HL-60 (cell line): ENCODE measurements around the gene C2CD4D.
"Not testable (repeated sequence)": the region's sequence is repeated elsewhere in the genome, so short reads cannot be mapped to it uniquely, and the experiment has no call there.

Experiments
- DNase-seq, 2 experiments: peaks; one replicate each; pipeline ENCODE4 v3.0.0-alpha.2; 2010 to 2020; ENCODE audit warnings: low read depth in 1 of 2, low spot score in 1 of 2
- H3K27ac ChIP-seq: fragments of 250-450 bp; sonication (Bioruptor Pico); replicated peaks from 2 replicates; pipeline ENCODE4 v1.5.1; 2020; ENCODE audit warnings: mild to moderate bottlenecking, moderate library complexity
- H3K27me3 ChIP-seq: fragments of 250-450 bp; sonication (Bioruptor Pico); 2 replicates; pipeline ENCODE4 v1.5.1; 2021; ENCODE audit warnings: mild to moderate bottlenecking, moderate library complexity; ENCODE audit not compliant: insufficient read depth, poor library complexity, severe bottlenecking
- H3K4me3 ChIP-seq: replicated peaks from 2 replicates; pipeline ENCODE4 v1.5.1; 2011; ENCODE audit warnings: mild to moderate bottlenecking, control low read depth, low read length; ENCODE audit not compliant: insufficient read depth
- GABPA ChIP-seq: IDR thresholded peaks from 2 replicates; pipeline ENCODE4 v1.6.1; 2012; ENCODE audit warnings: low read depth
- POLR2AphosphoS5 ChIP-seq: IDR thresholded peaks from 2 replicates; pipeline ENCODE4 v1.6.1; 2012; ENCODE audit warnings: low read depth
- SPI1 ChIP-seq: IDR thresholded peaks from 2 replicates; pipeline ENCODE4 v1.6.1; 2012; ENCODE audit warnings: low read depth, mild to moderate bottlenecking, borderline replicate concordance
- TF ChIP-seq, protein P1 (sequence below): IDR thresholded peaks from 2 replicates; pipeline ENCODE4 v1.6.1; 2012; ENCODE audit warnings: low read depth; ENCODE audit not compliant: insufficient replicate concordance
- TF ChIP-seq, protein P2 (sequence below): IDR thresholded peaks from one replicate; pipeline ENCODE4 v1.5.1; 2011; ENCODE audit warnings: low read length, control low read depth, inconsistent platforms; ENCODE audit not compliant: insufficient read depth

Gene C2CD4D

DNA sequence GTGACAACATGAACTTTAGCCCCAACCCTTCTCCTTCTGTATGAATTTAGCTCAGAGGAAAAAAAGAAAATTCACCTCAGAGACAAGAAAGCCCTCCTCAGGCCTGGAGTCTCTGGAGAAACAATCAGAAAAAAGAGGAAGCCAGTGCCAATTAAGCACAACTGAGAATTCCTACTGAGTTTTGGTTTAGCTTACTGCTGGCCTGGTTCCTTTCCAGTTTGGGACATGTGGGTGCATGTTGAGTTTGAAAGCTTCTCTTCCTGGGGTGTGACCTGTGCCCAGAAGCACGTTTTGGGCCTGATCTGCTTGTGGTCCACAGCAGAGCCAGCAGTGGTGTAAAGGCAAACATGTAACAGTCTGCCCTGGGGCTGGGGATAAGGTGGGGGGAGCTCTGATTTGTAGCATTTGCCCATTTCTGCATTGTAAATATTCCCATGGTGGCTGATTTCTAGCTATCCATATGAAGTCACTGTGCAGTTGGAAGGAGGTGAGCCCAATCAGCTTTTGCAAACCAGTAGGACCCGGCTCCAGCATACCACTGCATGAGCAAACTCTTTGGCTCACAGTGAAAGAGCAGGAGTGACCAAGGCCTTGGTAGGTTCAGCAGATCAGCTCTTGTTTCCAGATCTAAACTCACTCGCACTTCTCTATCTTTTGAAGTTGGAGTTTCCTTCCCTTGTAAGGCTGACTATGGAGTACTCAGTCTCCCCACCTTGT, 18.6 kb upstream of the C2CD4D start:
- no peak overlapping the region for H3K27ac ChIP-seq
- no peaks in the 10 kb centered on the region for H3K27me3 ChIP-seq
- TF ChIP-seq GABPA (no peak), POLR2AphosphoS5 (no peak), SPI1 (peak; percentile 71)
- TF ChIP-seq, protein P1, sequence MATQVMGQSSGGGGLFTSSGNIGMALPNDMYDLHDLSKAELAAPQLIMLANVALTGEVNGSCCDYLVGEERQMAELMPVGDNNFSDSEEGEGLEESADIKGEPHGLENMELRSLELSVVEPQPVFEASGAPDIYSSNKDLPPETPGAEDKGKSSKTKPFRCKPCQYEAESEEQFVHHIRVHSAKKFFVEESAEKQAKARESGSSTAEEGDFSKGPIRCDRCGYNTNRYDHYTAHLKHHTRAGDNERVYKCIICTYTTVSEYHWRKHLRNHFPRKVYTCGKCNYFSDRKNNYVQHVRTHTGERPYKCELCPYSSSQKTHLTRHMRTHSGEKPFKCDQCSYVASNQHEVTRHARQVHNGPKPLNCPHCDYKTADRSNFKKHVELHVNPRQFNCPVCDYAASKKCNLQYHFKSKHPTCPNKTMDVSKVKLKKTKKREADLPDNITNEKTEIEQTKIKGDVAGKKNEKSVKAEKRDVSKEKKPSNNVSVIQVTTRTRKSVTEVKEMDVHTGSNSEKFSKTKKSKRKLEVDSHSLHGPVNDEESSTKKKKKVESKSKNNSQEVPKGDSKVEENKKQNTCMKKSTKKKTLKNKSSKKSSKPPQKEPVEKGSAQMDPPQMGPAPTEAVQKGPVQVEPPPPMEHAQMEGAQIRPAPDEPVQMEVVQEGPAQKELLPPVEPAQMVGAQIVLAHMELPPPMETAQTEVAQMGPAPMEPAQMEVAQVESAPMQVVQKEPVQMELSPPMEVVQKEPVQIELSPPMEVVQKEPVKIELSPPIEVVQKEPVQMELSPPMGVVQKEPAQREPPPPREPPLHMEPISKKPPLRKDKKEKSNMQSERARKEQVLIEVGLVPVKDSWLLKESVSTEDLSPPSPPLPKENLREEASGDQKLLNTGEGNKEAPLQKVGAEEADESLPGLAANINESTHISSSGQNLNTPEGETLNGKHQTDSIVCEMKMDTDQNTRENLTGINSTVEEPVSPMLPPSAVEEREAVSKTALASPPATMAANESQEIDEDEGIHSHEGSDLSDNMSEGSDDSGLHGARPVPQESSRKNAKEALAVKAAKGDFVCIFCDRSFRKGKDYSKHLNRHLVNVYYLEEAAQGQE: no peak
- TF ChIP-seq, protein P2, sequence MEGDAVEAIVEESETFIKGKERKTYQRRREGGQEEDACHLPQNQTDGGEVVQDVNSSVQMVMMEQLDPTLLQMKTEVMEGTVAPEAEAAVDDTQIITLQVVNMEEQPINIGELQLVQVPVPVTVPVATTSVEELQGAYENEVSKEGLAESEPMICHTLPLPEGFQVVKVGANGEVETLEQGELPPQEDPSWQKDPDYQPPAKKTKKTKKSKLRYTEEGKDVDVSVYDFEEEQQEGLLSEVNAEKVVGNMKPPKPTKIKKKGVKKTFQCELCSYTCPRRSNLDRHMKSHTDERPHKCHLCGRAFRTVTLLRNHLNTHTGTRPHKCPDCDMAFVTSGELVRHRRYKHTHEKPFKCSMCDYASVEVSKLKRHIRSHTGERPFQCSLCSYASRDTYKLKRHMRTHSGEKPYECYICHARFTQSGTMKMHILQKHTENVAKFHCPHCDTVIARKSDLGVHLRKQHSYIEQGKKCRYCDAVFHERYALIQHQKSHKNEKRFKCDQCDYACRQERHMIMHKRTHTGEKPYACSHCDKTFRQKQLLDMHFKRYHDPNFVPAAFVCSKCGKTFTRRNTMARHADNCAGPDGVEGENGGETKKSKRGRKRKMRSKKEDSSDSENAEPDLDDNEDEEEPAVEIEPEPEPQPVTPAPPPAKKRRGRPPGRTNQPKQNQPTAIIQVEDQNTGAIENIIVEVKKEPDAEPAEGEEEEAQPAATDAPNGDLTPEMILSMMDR: no peak
- no peak for DNase-seq
- no peak overlapping the region for H3K4me3 ChIP-seq

DNA sequence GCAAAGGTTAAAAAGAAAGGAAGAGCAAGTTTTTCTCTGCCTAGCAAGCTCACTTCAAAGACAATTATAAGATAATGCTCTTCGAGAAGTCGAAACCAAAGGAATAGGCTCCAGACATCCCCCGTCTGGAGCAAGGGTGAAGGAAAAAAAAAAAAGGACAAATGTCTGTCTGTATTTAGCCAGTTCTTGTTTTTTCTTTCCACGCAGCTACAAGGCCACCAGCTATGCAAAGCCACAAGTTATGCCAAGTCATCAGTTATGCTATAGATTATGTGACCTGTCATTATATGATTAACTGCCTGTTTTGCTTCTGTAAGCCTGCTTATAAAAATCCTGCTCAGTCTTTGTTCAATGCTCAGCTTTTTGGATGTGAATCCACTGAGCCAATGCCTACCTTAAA, 16.3 kb upstream of the C2CD4D start:
- Histone ChIP-seq H3K27ac (no peak overlapping the region), H3K27me3 (no peaks in the 10 kb centered on the region), H3K4me3 (no peak overlapping the region)
- DNase-seq: no peak
- TF ChIP-seq, protein P2: no peak
- TF ChIP-seq GABPA (no peak), SPI1 (no peak), POLR2AphosphoS5 (no peak)
- TF ChIP-seq, protein P1: no peak

DNA sequence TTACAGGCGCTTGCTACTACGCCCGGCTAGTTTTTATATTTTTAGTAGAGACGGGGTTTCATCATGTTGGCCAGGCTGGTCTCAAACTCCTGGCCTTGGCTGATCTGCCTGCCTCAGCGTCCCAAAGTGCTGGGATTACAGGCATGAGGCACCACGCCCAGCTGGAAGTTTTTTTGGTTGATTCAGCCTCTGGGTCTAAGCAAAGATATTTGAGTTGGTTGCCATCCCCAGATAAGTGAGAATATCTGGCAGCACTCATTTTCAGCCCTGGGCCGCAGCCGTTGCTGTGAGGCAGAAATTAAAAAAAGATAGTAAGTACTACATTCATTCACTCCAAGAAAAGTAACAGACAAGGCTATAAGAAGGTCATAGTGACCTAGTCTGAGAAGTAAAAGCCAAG, 15.9 kb upstream of the C2CD4D start:
- not testable (repeated sequence) for DNase-seq, H3K27me3 ChIP-seq

DNA sequence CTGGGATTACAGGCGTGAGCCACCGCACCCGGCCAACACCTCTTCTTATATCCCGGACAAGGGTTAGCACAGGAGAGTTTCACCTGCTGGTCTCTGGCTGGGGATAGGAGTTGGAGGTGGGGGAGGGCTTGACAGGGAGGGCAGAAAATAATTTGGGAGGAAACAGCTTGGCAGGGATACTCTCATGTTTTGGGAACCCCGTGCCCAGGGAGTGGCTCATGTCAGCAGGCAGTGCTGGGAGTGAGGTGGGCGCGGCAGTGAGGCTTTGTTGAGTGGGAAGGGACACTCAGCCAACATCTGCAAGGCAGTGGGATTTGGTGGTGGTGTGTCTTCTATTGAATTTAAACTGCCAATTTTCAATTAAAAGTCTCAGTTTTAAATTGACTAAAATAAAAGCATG, 15.0 kb upstream of the C2CD4D start:
- Histone ChIP-seq H3K27ac (no peak overlapping the region), H3K4me3 (no peak overlapping the region), H3K27me3 (no peaks in the 10 kb centered on the region)
- no peak for DNase-seq
- TF ChIP-seq SPI1 (no peak), GABPA (no peak), POLR2AphosphoS5 (no peak)
- TF ChIP-seq, protein P1: no peak
- TF ChIP-seq, protein P2: no peak

More for the DNA sequence above, 15.9 kb upstream of the C2CD4D start:
- H3K27ac ChIP-seq, H3K4me3 ChIP-seq: not testable (repeated sequence)
